Stimulated activated CD8-positive, alpha-beta memory T cell treated with anti-CD3 and anti-CD28 coated beads, Interleukin-12 subunit alpha, Interleukin-12 subunit beta, amount 100 ng/mL, for 24 hours (primary cell): Measurements from ENCODE around the gene SSR2.

Experiments
- DNase-seq: peaks from one replicate; pipeline ENCODE4 v3.0.0-alpha.2; 2020; ENCODE audit errors: extremely low read depth

The SSR2 gene

DNA sequence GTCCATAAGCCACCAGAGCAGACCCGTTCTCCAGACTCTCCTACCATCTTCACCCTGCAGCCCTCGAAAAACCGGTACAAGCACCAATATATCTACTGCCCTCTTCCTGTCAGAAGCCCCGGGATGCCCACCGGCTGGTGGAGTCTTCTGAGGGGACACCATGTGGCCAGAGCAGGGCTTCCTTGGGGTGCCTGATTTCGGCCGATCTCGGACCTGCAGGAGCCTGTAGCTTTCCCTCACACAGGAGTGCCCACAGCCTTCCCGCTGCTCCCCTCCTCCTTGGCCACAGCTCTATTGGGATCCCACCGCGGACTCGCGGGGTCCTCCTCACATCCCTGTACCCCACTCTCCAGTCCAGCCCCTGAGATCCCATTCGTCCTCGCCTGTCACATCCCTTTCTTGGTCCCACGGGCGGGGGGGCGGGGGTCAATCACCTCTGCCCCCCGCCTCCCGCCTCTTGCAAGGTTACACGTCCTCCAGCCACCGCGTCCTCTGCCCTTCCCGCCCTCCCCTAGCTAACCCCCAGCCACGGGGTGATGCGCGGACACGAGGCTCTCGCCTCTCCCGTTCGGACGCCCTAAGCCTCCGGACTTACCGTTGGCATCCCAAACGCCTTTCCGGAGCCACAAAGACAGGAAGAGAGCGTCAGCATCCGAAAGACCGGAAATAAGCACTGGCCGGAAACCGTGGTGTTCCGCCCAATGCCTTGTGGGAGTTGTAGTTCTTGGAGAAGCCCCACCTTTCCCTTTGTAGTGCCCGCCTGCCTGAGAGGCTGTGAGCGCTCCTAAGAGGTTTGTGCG lies at the start of gene SSR2:
Gene SSR2 (minus strand): TSS at position 659 of the 800 bp plus-strand sequence. CDS start 784 bp downstream, outside the sequence.
- peak; percentile 47 for DNase-seq

DNA sequence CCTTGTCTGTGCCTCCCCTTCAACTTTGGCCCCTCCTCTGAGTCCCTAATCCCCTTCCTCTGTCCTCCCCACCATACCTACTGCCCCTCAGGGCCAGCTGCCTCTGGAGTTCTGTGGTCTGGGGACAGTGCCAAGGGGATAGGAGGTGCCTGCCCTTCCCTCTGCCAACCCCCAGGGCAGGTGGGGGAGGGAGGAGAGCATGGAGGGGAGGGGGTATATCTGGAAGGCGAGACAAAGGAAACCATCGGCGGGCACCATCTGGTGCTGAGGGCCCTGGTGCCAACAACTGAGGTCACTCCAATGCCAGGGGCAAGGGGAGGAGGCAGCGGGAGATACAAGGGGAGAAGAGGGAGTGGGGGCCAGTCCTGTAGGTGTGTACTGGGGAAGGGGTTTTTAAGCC lies 49.8 kb upstream of the SSR2 start:
- DNase-seq = no peak

DNA sequence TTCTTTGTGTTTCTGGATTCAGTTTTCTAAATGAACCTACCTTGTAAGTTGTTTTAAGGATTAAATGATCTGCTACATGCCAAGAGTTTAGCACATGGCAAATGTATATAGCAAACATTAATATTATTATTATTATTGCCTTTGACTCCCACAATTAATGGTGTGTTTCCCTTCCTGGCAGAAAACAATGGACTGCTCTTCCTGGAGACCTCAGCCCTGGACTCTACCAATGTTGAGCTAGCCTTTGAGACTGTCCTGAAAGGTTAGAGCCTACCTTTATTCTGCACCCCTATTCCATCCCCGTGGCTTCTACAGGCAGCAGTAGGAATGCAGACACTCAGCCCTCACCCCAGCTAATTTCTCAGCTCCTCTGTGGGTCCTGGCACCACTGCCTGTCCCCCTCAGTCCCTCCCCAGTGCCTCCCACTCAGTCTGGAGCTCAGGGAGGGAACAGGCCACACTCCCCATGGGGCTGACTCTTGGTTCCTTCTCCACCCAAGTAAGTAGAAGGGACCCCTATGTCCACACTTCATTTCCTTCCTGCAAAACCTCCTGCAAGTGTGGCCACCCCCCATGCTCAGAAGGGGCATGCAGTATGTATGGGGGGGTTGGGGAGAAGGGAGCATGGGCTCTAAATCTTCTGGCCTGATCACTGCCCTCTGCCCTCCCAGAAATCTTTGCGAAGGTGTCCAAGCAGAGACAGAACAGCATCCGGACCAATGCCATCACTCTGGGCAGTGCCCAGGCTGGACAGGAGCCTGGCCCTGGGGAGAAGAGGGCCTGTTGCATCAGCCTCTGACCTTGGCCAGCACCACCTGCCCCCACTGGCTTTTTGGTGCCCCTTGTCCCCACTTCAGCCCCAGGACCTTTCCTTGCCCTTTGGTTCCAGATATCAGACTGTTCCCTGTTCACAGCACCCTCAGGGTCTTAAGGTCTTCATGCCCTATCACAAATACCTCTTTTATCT lies 49.0 kb upstream of the SSR2 start:
- DNase-seq = no peak

DNA sequence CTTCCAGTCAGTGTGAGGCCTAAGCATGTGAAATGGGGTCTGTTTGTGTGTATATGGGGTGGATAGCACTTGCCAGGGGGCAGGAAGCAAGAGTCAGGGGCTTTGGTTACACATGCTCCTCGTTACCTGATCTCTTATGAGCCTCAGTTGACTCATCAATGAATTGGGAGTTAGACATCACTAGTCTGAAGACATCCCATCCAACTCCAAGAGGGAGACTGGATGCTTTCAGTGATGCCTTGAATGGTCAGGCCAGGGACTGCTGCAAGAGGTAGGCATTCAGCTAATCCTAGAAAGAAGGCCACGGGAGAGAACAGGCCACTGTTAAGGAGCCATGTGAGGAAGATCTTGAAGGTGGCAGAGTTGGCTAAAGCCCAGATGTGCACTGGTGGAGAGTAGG lies 46.5 kb upstream of the SSR2 start:
- no peak for DNase-seq

DNA sequence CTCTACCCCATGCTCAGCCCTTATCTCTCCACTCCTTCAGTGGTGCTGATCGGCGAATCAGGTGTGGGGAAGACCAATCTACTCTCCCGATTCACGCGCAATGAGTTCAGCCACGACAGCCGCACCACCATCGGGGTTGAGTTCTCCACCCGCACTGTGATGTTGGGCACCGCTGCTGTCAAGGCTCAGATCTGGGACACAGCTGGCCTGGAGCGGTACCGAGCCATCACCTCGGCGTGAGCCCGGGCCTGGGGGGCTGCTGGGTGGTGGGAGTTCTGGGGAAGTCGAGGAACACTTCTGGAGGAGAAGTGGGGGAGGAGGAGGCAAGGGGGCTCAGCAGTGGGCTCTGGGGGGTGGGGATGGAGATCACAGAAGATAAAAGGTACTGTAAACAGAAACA lies 45.1 kb upstream of the SSR2 start:
- DNase-seq = no peak

GRCh38 chr1:156065212-156065611 lies 44.5 kb upstream of the SSR2 start:
- no peak for DNase-seq

DNA sequence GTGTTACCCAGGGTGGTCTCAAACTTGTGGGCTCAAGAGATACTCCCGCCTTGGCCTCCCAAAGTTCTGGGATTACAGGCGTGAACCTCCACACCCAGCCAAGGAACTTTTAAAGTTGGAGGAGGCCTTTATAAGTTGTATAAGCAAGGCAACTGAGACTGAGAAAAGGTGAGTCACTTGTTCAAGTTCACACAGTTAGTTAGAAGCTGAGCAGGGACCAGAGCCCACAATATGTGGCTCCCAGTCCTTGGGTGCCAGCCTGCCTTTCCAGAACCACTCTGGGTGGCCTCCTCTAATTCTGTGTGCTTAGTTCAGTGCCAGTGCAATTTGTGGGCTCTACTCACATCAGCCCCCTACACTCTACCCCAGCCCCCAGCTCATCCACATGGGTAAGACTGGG lies 43.9 kb upstream of the SSR2 start:
- no peak for DNase-seq

GRCh38 chr1:156063997-156064285 lies 43.2 kb upstream of the SSR2 start:
- no peak for DNase-seq

DNA sequence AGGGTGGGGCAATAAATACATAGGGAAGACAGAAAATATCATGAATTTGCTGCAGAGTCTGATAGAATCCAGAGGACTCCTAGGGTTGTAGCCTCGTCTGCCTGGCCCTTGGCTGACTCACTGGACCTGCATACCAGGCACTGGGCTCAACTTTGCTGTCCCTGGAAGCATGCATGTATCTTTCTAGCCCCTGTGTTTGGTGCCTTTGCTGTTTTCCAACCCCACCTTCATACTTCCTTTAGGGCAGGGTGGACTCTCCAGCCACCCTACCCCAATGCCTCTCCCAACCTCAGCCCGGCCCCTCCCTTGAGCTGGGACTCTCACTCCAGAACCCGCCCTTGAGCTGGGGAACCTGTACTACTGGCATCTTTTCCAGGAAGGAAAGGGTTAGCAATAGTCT lies 41.4 kb upstream of the SSR2 start:
- DNase-seq = no peak

GRCh38 chr1:156060937-156061636 lies 40.3 kb upstream of the SSR2 start, which contains the start of gene RAB25:
Gene RAB25 (plus strand): TSS chr1:156061160. CDS start chr1:156061401, 241 bp downstream.
- no peak for DNase-seq

DNA sequence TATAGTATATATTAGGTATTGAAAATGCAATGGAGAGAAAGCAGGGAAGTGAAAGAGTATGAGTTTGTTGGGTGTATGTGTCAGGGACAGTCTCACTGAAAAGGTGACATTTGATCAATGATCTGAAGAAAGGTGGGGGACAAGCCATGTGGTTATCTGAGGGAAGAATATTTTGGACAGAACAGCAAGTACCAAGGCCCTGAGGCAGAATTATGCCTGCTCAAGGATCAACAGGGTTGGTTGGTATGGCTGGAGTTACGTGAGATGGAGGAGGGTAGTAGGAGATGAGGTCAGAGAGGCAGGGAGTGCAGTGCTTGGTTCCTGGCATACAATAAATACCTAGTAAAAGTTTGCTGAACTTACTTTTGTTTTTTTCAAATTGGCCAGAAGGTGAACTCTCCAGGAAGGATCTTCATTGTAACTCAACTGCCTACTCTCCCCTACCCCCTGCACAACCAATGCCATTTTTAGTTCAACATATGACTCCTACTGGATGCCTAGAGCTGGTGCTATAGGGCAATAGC lies 35.6 kb upstream of the SSR2 start:
- DNase-seq = no peak

GRCh38 chr1:156055281-156056048 lies 34.7 kb upstream of the SSR2 start:
- DNase-seq = no peak

DNA sequence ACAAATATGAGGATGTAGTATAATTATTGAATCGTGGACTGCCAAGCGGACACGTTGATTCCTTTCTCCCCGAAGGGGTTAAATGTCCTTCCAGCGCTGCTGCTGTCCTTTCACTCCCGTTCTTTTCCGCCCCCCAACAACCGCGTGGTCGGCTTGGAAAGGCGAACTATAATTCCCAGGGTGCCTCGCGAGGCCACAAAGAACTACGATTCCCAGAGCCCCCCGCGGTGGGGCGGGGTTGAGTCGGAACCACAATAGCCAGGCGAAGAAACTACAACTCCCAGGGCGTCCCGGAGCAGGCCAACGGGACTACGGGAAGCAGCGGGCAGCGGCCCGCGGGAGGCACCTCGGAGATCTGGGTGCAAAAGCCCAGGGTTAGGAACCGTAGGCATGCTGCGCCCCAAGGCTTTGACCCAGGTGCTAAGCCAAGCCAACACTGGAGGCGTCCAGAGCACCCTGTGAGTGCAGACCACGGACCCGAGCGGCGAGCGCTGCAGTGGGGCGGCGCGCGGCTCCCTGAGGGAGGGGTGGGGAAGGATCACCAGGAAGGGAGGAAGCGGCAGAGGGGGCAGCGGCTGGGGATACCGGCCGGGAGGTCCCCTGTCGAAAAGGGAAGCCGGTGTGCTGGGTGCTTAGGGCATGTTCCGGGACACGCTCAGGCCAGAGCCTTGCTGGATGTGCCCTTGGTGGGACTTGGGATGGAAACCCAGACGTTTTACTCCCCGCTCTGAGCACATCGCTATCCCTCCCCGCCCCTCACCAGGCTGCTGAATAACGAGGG lies 33.9 kb upstream of the SSR2 start, which contains the start of gene LAMTOR2:
Gene LAMTOR2 (plus strand): TSS at position 283 of the 781 bp plus-strand sequence. CDS start 108 bp downstream, at position 391.
- peak; percentile 94 for DNase-seq

- peak; percentile 63 for DNase-seq
These were observed 33.2 kb upstream of the SSR2 start, which contains the start of gene UBQLN4 for GRCh38 chr1:156053768-156054499. Gene UBQLN4 (minus strand): TSS chr1:156053798. CDS start chr1:156053701, 97 bp downstream.

- peak; percentile 40 for DNase-seq
These were observed 32.4 kb upstream of the SSR2 start for GRCh38 chr1:156052862-156053767.

- DNase-seq = no peak
These were observed 30.4 kb upstream of the SSR2 start for GRCh38 chr1:156051011-156051725.

GRCh38 chr1:156050376-156050775 lies 29.6 kb upstream of the SSR2 start:
- DNase-seq = no peak
